ENCODE measurements around the gene RFX4. TPM values are rescaled to one million over a fixed set of nuclear protein-coding genes. Genes with fewer than 3 reads are reported as not detected.

Gene RFX4
- total and polyA plus RNA-seq, 2 donors (not counting 3 experiments of a cell fraction or from before 2014, with no cell fraction given) = not detected

DNA sequence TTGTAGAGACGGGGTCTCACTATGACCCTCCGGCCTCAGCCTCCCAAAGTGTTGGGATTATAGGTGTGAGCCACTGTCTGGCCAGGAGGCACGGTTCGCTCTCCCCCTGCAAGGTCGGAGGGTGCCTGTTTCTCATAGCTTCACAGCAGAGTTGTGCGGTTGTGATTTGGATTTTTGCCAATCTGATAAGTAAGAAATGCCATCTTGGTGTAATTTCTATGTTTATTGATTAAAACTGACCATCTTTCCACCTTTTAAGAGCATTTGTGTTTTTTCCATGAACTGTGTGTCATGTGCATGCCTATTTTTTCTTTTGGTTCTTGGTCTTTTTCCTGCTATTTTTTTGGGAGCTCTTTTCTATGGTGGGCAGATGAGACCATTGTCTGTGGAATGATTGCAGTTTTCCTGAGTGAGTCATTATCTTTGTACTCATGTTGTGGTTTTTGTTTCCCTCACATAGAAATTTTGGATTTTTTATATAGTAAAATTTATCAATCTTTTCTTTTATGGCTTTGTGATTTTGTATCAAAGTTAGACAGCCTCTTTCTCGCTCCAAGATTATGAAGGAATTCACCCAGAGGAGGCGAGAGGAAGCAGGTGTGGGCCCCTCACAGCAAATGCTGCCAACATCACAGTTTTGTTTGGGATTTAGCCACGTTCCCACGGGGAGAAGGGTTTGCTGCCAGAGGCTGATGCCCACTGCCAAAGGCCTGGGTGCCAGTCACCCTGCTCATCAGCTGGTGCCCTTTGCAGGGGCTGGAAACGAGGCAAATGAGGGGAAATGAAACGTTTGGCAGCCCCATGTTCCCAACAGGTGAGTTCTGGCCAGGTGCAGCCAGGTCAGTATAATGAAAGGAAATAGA is 47.2 kb downstream of the RFX4 start:
- Histone ChIP-seq H3K27me3 (ENCODE audit: control insufficient read depth in 2 of 2, insufficient read depth in 2 of 2, low read length in 2 of 2) (no peaks in the 10 kb centered on the region), H3K9me1 (replicated peaks; ENCODE audit: control insufficient read depth, extremely low read depth, insufficient read depth, low read length) (no peaks in the 10 kb centered on the region), H4K20me1 (replicated peaks; ENCODE audit: control insufficient read depth, extremely low read depth, insufficient read depth, low read length) (no peaks in the 10 kb centered on the region), H3K27ac (ENCODE audit: insufficient read depth, low read depth, low read length) (no peak overlapping the region), H3K4me3 (replicated peaks in 1 of 3; ENCODE audit: insufficient read depth in 1 of 3, low read depth in 1 of 3, low read length in 3 of 3) (no peak overlapping the region), H2AFZ (ENCODE audit: low read depth, low read length) (no peak overlapping the region), H3K9me3 (replicated peaks; ENCODE audit: control insufficient read depth, insufficient read depth, low read length) (no peaks in the 10 kb centered on the region), H3K36me3 (ENCODE audit: control insufficient read depth in 2 of 2, extremely low read depth in 1 of 2, insufficient read depth in 2 of 2, low read length in 2 of 2) (no peaks in the 10 kb centered on the region), H3K9ac (replicated peaks; ENCODE audit: extremely low read depth, insufficient read depth, low read length) (no peak overlapping the region), H3K4me2 (ENCODE audit: insufficient read depth, low read length) (no peak overlapping the region), H3K79me2 (ENCODE audit: control insufficient read depth, insufficient read depth, low read length) (no peaks in the 10 kb centered on the region), H3K4me1 (ENCODE audit: control insufficient read depth, extremely low read depth, insufficient read depth, low read length) (no peaks in the 10 kb centered on the region)
- no peak for FAIRE-seq
- no TSS peak for BruUV-seq (replicated peaks)
- ChIA-PET CTCF (no interaction called here), POLR2A (no interaction called here)
- intact Hi-C loops (cut with micrococcal nuclease) (no loop called here), dilution Hi-C loops (cut with MboI; ENCODE audit: extremely low pct_ligation_motif_present, low sequenced_read_pairs) (no loop called here)
- DNase-seq (ENCODE audit: low read depth, low spot score) = peak; percentile 65
- no peak for TF ChIP-seq POLR2AphosphoS5 (IDR thresholded peaks at IDR 0.05; ENCODE audit: insufficient read depth, low read depth, low read length)
- TF ChIP-seq GATA2 (IDR thresholded peaks at IDR 0.05; ENCODE audit: insufficient read depth, insufficient read length, low read depth, low read length) = peak; percentile 27

DNA sequence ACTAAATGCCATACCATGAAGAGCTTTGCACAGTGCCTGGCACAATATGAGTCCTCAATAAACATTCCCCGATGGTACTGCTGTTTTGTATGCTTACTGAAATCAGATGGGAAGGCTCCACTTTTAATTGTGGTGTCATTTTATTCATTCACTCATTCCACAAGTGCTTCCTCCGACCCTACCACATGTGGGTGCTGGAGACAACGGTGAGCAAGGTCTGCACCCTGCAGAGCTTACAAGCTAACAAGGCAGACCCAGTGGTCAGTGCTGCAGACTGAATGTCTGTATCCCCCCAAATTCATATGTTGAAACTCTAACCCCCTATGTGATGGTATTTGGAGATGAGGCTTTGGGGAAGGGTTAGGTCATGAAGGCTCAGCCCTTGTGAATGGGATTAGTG is 48.3 kb downstream of the RFX4 start:
- no peaks in the 10 kb centered on the region for H3K79me2 ChIP-seq (ENCODE audit: control insufficient read depth, insufficient read depth, low read length)
- intact Hi-C loops (cut with micrococcal nuclease) = no loop called here
- H2AFZ ChIP-seq (ENCODE audit: low read depth, low read length) = no peak overlapping the region
- no peaks in the 10 kb centered on the region for H3K9me1 ChIP-seq (replicated peaks; ENCODE audit: control insufficient read depth, extremely low read depth, insufficient read depth, low read length)
- BruUV-seq (replicated peaks) = no TSS peak
- H3K36me3 ChIP-seq (ENCODE audit: control insufficient read depth in 2 of 2, extremely low read depth in 1 of 2, insufficient read depth in 2 of 2, low read length in 2 of 2) = no peaks in the 10 kb centered on the region
- no peak overlapping the region for H3K4me2 ChIP-seq (ENCODE audit: insufficient read depth, low read length)
- no peak overlapping the region for H3K27ac ChIP-seq (ENCODE audit: insufficient read depth, low read depth, low read length)
- ChIA-PET CTCF (no interaction called here), POLR2A (no interaction called here)
- H4K20me1 ChIP-seq (replicated peaks; ENCODE audit: control insufficient read depth, extremely low read depth, insufficient read depth, low read length) = no peaks in the 10 kb centered on the region
- H3K4me3 ChIP-seq (replicated peaks in 1 of 3; ENCODE audit: insufficient read depth in 1 of 3, low read depth in 1 of 3, low read length in 3 of 3) = no peak overlapping the region
- H3K27me3 ChIP-seq (ENCODE audit: control insufficient read depth in 2 of 2, insufficient read depth in 2 of 2, low read length in 2 of 2) = no peaks in the 10 kb centered on the region
- dilution Hi-C loops (cut with MboI; ENCODE audit: extremely low pct_ligation_motif_present, low sequenced_read_pairs) = no loop called here
- TF ChIP-seq, protein P1, sequence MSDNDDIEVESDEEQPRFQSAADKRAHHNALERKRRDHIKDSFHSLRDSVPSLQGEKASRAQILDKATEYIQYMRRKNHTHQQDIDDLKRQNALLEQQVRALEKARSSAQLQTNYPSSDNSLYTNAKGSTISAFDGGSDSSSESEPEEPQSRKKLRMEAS (IDR thresholded peaks at IDR 0.05; ENCODE audit: insufficient read depth, insufficient read length) = no peak
- TF ChIP-seq POLR2A (IDR thresholded peaks at IDR 0.05; ENCODE audit: low read depth, low read length) (no peak), MYC (IDR thresholded peaks at IDR 0.05; ENCODE audit: low read depth, low read length) (no peak), POLR2AphosphoS5 (IDR thresholded peaks at IDR 0.05; ENCODE audit: insufficient read depth, low read depth, low read length) (no peak), EZH2 (IDR thresholded peaks at IDR 0.05; ENCODE audit: borderline replicate concordance, low read depth, low read length, severe bottlenecking) (no peak), FOS (IDR thresholded peaks at IDR 0.05; ENCODE audit: borderline replicate concordance, insufficient read depth, low read length) (no peak), GATA2 (IDR thresholded peaks at IDR 0.05; ENCODE audit: insufficient read depth, insufficient read length, low read depth, low read length) (no peak), JUN (IDR thresholded peaks at IDR 0.05; ENCODE audit: borderline replicate concordance, insufficient read depth, insufficient read length, low read depth) (no peak)
- TF ChIP-seq, protein P2, sequence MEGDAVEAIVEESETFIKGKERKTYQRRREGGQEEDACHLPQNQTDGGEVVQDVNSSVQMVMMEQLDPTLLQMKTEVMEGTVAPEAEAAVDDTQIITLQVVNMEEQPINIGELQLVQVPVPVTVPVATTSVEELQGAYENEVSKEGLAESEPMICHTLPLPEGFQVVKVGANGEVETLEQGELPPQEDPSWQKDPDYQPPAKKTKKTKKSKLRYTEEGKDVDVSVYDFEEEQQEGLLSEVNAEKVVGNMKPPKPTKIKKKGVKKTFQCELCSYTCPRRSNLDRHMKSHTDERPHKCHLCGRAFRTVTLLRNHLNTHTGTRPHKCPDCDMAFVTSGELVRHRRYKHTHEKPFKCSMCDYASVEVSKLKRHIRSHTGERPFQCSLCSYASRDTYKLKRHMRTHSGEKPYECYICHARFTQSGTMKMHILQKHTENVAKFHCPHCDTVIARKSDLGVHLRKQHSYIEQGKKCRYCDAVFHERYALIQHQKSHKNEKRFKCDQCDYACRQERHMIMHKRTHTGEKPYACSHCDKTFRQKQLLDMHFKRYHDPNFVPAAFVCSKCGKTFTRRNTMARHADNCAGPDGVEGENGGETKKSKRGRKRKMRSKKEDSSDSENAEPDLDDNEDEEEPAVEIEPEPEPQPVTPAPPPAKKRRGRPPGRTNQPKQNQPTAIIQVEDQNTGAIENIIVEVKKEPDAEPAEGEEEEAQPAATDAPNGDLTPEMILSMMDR (IDR thresholded peaks at IDR 0.05; ENCODE audit: extremely low read depth in 1 of 2, insufficient read depth in 1 of 2, low read depth in 1 of 2, low read length in 2 of 2) = no peak
- no peaks in the 10 kb centered on the region for H3K4me1 ChIP-seq (ENCODE audit: control insufficient read depth, extremely low read depth, insufficient read depth, low read length)
- DNase-seq (ENCODE audit: low read depth, low spot score) = no peak
- no peak for FAIRE-seq
- H3K9me3 ChIP-seq (replicated peaks; ENCODE audit: control insufficient read depth, insufficient read depth, low read length) = no peaks in the 10 kb centered on the region
- H3K9ac ChIP-seq (replicated peaks; ENCODE audit: extremely low read depth, insufficient read depth, low read length) = no peak overlapping the region

Data from endothelial cell of umbilical vein (primary cell).